ENCODE results near the gene RBBP8NL.

GRCh38 chr20:62474604-62475026 is 47.3 kb upstream of the RBBP8NL start:
- TF ChIP-seq POLR2A (IDR thresholded peaks at IDR 0.05; ENCODE audit: low read length) (no peak), NFE2L2 (conservative IDR thresholded peaks at IDR 0.05; ENCODE audit: low read length) (no peak), CTCF (IDR thresholded peaks at IDR 0.05) (no peak), MAX (IDR thresholded peaks at IDR 0.05) (no peak), RCOR1 (IDR thresholded peaks at IDR 0.05; ENCODE audit: low read depth, low read length) (no peak), REST (IDR thresholded peaks at IDR 0.05) (no peak), GATA3 (IDR thresholded peaks at IDR 0.05; ENCODE audit: borderline replicate concordance) (no peak), ZFP36 (IDR thresholded peaks at IDR 0.05; ENCODE audit: borderline replicate concordance, partially characterized antibody) (no peak), SMC3 (IDR thresholded peaks at IDR 0.05) (no peak), EP300 (IDR thresholded peaks at IDR 0.05) (no peak), RNF2 (IDR thresholded peaks at IDR 0.05; ENCODE audit: borderline replicate concordance, low read depth) (no peak), MYC (IDR thresholded peaks at IDR 0.05; ENCODE audit: borderline replicate concordance, low read length) (no peak), JUNB (IDR thresholded peaks at IDR 0.05) (no peak)
- TF ChIP-seq, protein P1, sequence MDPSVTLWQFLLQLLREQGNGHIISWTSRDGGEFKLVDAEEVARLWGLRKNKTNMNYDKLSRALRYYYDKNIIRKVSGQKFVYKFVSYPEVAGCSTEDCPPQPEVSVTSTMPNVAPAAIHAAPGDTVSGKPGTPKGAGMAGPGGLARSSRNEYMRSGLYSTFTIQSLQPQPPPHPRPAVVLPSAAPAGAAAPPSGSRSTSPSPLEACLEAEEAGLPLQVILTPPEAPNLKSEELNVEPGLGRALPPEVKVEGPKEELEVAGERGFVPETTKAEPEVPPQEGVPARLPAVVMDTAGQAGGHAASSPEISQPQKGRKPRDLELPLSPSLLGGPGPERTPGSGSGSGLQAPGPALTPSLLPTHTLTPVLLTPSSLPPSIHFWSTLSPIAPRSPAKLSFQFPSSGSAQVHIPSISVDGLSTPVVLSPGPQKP (IDR thresholded peaks at IDR 0.05; ENCODE audit: low read depth, low read length), result no peak
